Mucosa of descending colon (tissue), 3 donors: ENCODE results near the gene PCARE. TPM values are rescaled to one million over a fixed set of nuclear protein-coding genes. Genes with fewer than 3 reads are reported as not detected.

ENCODE experiments used
- ATAC-seq: fragments of 200-7000 bp; cut with Tn5 transposase; one replicate; pipeline ENCODE4 v1.9.1; 2020; ENCODE audit warnings: mild to moderate bottlenecking, moderate library complexity
- DNase-seq, 3 donors: peaks; one replicate each; pipeline ENCODE4 v3.0.0-alpha.2; 2020
- H3K36me3 ChIP-seq: fragments of 200-600 bp; one replicate; pipeline ENCODE4 v1.8.0; 2021; ENCODE audit warnings: low read depth, mild to moderate bottlenecking
- H3K4me1 ChIP-seq: fragments of 200-600 bp; one replicate; pipeline ENCODE4 v1.8.0; 2021; ENCODE audit warnings: low read depth, mild to moderate bottlenecking
- H3K4me3 ChIP-seq: fragments of 200-600 bp; one replicate; pipeline ENCODE4 v1.8.0; 2021; ENCODE audit warnings: mild to moderate bottlenecking
- H3K9me3 ChIP-seq: fragments of 200-600 bp; one replicate; pipeline ENCODE4 v1.8.0; 2021; ENCODE audit warnings: mild to moderate bottlenecking
- CTCF ChIP-seq: fragments of 200-600 bp; IDR thresholded peaks from one replicate; pipeline ENCODE4 v1.8.0; 2022; ENCODE audit warnings: antibody characterized with exemption, mild to moderate bottlenecking
- intact Hi-C, 2 donors: fragments of 100-400 bp; cut with DNase I in 1 of 2; cut with micrococcal nuclease in 1 of 2; formaldehyde crosslinking; loops; one replicate each; pipeline versions ENCODE4 v1.11.0 to v1.11.1; 2022; cut with DNase I, micrococcal nuclease
- total RNA-seq, 3 donors: library from RNA; stranded (reverse); fragmentation: NEBNext Ultra II Directional in 2 of 3; extraction: Animal tissue kit (Norgen Biotek cat#: 25700) in 2 of 3; gene quantifications; one replicate each; pipeline versions ENCODE4 v1.2.1 to v1.2.4, GENCODE V29; 2021 to 2023
- donor health status: DM: no; HTN: no; CAD: no; lungs with moderate emphysema.
- donor health status: DM: no; HTN: no; CAD: no.
- donor health status: DM: no; HTN: yes; CAD: no.

PCARE gene
- total RNA-seq, 3 donors from 2014 or later, result not detected

- intact Hi-C loops, result no loop called here
- H3K9me3 ChIP-seq, result no peaks in the 10 kb centered on the region
- DNase-seq (no peak), ATAC-seq (no peak)
- no peaks in the 10 kb centered on the region for H3K36me3 ChIP-seq
- no peak for TF ChIP-seq CTCF
- H3K4me3 ChIP-seq, result no peak overlapping the region
- no peaks in the 10 kb centered on the region for H3K4me1 ChIP-seq
Measured at GRCh38 chr2:29068513-29068912, 5.8 kb downstream of the PCARE start.

- peak; percentile 15 for ATAC-seq
- Histone ChIP-seq H3K9me3 (no peaks in the 10 kb centered on the region), H3K36me3 (no peaks in the 10 kb centered on the region), H3K4me3 (no peak overlapping the region), H3K4me1 (no peaks in the 10 kb centered on the region)
- TF ChIP-seq CTCF, result no peak
- intact Hi-C loops, result no loop called here
- DNase-seq, result no peak
Measured at GRCh38 chr2:29066997-29067605, 7.2 kb downstream of the PCARE start.

GRCh38 chr2:29066271-29066860 lies 8.0 kb downstream of the PCARE start:
- Histone ChIP-seq H3K4me3 (no peak overlapping the region), H3K9me3 (no peaks in the 10 kb centered on the region), H3K4me1 (no peaks in the 10 kb centered on the region), H3K36me3 (no peaks in the 10 kb centered on the region)
- no peak for TF ChIP-seq CTCF
- peak; percentile 17 for ATAC-seq
- intact Hi-C loops, result no loop called here
- DNase-seq, result no peak

GRCh38 chr2:29065068-29065811 lies 9.1 kb downstream of the PCARE start:
- Histone ChIP-seq H3K4me1 (no peaks in the 10 kb centered on the region), H3K4me3 (no peak overlapping the region), H3K36me3 (no peaks in the 10 kb centered on the region), H3K9me3 (no peaks in the 10 kb centered on the region)
- DNase-seq, result no peak
- intact Hi-C loops, result no loop called here
- peak; percentile 27 for ATAC-seq
- TF ChIP-seq CTCF, result no peak

GRCh38 chr2:29064746-29065067 lies 9.6 kb downstream of the PCARE start:
- DNase-seq (no peak), ATAC-seq (no peak)
- intact Hi-C loops, result no loop called here
- no peak for TF ChIP-seq CTCF
- Histone ChIP-seq H3K9me3 (no peaks in the 10 kb centered on the region), H3K4me1 (no peaks in the 10 kb centered on the region), H3K36me3 (no peaks in the 10 kb centered on the region), H3K4me3 (no peak overlapping the region)
